ENCODE results near the gene SUPT6H.
"Not testable (repeated sequence)": the region's sequence is repeated elsewhere in the genome, so short reads cannot be mapped to it uniquely, and the experiment has no call there.

DNA sequence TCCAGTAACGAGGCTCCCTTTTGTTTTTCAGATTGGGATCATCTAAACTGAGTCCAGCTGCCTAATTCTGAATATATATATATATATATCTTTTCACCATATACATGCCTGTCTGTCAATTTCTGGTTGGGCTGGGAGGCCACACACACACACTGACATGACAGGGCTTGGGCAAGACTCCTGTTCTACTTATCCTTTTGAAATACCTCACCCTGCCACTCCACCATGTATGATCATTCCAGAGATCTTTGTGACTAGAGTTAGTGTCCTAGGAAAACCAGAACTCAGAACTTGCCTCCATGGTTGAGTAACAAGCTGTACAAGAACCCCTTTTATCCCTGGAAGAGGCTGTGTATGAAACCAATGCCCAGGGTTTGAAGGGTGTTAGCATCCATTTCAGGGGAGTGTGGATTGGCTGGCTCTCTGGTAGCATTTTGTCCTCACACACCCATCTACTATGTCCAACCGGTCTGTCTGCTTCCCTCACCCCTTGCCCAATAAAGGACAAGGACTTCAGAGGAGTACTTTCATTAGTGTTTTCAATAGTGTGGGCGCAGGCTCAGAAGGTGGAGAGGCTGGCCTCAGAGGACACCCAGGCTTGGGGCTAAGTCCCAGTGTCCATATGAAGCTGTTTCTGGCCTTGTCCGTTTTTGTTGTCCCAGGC is 62.0 kb downstream of the SUPT6H start:
- TF ChIP-seq, protein P1, sequence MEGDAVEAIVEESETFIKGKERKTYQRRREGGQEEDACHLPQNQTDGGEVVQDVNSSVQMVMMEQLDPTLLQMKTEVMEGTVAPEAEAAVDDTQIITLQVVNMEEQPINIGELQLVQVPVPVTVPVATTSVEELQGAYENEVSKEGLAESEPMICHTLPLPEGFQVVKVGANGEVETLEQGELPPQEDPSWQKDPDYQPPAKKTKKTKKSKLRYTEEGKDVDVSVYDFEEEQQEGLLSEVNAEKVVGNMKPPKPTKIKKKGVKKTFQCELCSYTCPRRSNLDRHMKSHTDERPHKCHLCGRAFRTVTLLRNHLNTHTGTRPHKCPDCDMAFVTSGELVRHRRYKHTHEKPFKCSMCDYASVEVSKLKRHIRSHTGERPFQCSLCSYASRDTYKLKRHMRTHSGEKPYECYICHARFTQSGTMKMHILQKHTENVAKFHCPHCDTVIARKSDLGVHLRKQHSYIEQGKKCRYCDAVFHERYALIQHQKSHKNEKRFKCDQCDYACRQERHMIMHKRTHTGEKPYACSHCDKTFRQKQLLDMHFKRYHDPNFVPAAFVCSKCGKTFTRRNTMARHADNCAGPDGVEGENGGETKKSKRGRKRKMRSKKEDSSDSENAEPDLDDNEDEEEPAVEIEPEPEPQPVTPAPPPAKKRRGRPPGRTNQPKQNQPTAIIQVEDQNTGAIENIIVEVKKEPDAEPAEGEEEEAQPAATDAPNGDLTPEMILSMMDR (IDR thresholded peaks at IDR 0.05; ENCODE audit: poor library complexity): not testable (repeated sequence)
- TF ChIP-seq EZH2 (IDR thresholded peaks at IDR 0.05; ENCODE audit: borderline replicate concordance); EZH2phosphoT487 (IDR thresholded peaks at IDR 0.05; ENCODE audit: low read depth, severe bottlenecking, unreplicated experiment): not testable (repeated sequence)

All from hepatocyte (in vitro differentiated cells).